HG03521 (cell line): Measurements from ENCODE around the gene SLC4A5.

ENCODE experiments used
- ATAC-seq: cut with Tn5 transposase; IDR thresholded peaks from one replicate; pipeline ENCODE4 v1.9.1; 2021; ENCODE audit warnings: mild to moderate bottlenecking, moderate library complexity; ENCODE audit not compliant: unreplicated experiment

The SLC4A5 gene

GRCh38 chr2:74177696-74178095 is 165.5 kb downstream of the SLC4A5 start:
- ATAC-seq = no peak

- no peak for ATAC-seq
Observed at GRCh38 chr2:74174909-74175308, 168.3 kb downstream of the SLC4A5 start.

- ATAC-seq = no peak
Observed at GRCh38 chr2:74168739-74169138, 174.5 kb downstream of the SLC4A5 start.
